Measurements from ENCODE around the gene AMOTL1.

GRCh38 chr11:94851864-94852636, 83.9 kb downstream of the AMOTL1 start:
- TF ChIP-seq POLR2A (IDR thresholded peaks at IDR 0.05) (no peak), CTCF (IDR thresholded peaks at IDR 0.05) (no peak), EP300 (IDR thresholded peaks at IDR 0.05) (no peak), POLR2AphosphoS5 (IDR thresholded peaks at IDR 0.05) (no peak)

Data from stomach (tissue), 4 donors.